Trophoblast cell (in vitro differentiated cells and primary cell): ENCODE results near the gene DNM1L.

Experiments used
- DNase-seq, 2 donors: peaks; one replicate each; pipeline ENCODE4 v3.0.0-alpha.2; 2016
- H2AFZ ChIP-seq: 2 replicates; pipeline ENCODE4 v1.6.1; 2013; ENCODE audit warnings: low read length, moderate library complexity, mild to moderate bottlenecking; ENCODE audit not compliant: insufficient read depth, poor library complexity
- H2AK5ac ChIP-seq: 2 replicates; pipeline ENCODE4 v1.6.1; 2013; ENCODE audit warnings: mild to moderate bottlenecking, low read length
- H2BK120ac ChIP-seq: 2 replicates; pipeline ENCODE4 v1.6.1; 2013; ENCODE audit warnings: low read length, mild to moderate bottlenecking, moderate library complexity; ENCODE audit not compliant: insufficient read depth, poor library complexity
- H2BK12ac ChIP-seq: 2 replicates; pipeline ENCODE4 v1.6.1; 2013; ENCODE audit warnings: mild to moderate bottlenecking, low read length, moderate library complexity
- H2BK5ac ChIP-seq: 2 replicates; pipeline ENCODE4 v1.6.1; 2013; ENCODE audit warnings: low read length, low read depth, moderate library complexity, mild to moderate bottlenecking; ENCODE audit not compliant: poor library complexity
- H3K14ac ChIP-seq: 2 replicates; pipeline ENCODE4 v1.6.1; 2013; ENCODE audit warnings: mild to moderate bottlenecking, low read length
- H3K18ac ChIP-seq: 2 replicates; pipeline ENCODE4 v1.6.1; 2013; ENCODE audit warnings: mild to moderate bottlenecking, low read length
- H3K23ac ChIP-seq: 2 replicates; pipeline ENCODE4 v1.6.1; 2013; ENCODE audit warnings: low read length
- H3K27ac ChIP-seq: 2 replicates; pipeline ENCODE4 v1.5.1; 2013; ENCODE audit warnings: low read depth, mild to moderate bottlenecking, inconsistent platforms, low read length, moderate library complexity
- H3K27me3 ChIP-seq: 2 replicates; pipeline ENCODE4 v1.6.1; 2013; ENCODE audit warnings: inconsistent platforms, mild to moderate bottlenecking, low read length, moderate library complexity; ENCODE audit not compliant: insufficient read depth
- H3K36me3 ChIP-seq, 2 experiments: 1 replicate in 1 of 2; 2 replicates in 1 of 2; pipeline ENCODE4 v1.6.1; 2013; ENCODE audit warnings: low read length in 2 of 2, mild to moderate bottlenecking in 2 of 2, moderate library complexity in 1 of 2; ENCODE audit not compliant: insufficient read depth in 2 of 2, control insufficient read depth in 1 of 2
- H3K4ac ChIP-seq: 2 replicates; pipeline ENCODE4 v1.6.1; 2013; ENCODE audit warnings: low read depth, mild to moderate bottlenecking, low read length, moderate library complexity
- H3K4me1 ChIP-seq, 2 experiments: 1 replicate in 1 of 2; 2 replicates in 1 of 2; pipeline ENCODE4 v1.6.1; 2013; ENCODE audit warnings: low read length in 2 of 2, mild to moderate bottlenecking in 2 of 2, moderate library complexity in 1 of 2; ENCODE audit not compliant: insufficient read depth in 2 of 2, control insufficient read depth in 1 of 2
- H3K4me2 ChIP-seq: 2 replicates; pipeline ENCODE4 v1.6.1; 2013; ENCODE audit warnings: inconsistent platforms, mild to moderate bottlenecking, low read length, moderate library complexity
- H3K4me3 ChIP-seq: 2 replicates; pipeline ENCODE4 v1.5.1; 2013; ENCODE audit warnings: mild to moderate bottlenecking, low read depth, low read length, inconsistent platforms
- H3K79me1 ChIP-seq: one replicate; pipeline ENCODE4 v1.6.1; 2013; ENCODE audit warnings: low read length
- H3K79me2 ChIP-seq: 2 replicates; pipeline ENCODE4 v1.6.1; 2013; ENCODE audit warnings: low read length, mild to moderate bottlenecking; ENCODE audit not compliant: control insufficient read depth, insufficient read depth, poor library complexity
- H3K9ac ChIP-seq: 2 replicates; pipeline ENCODE4 v1.6.1; 2013; ENCODE audit warnings: mild to moderate bottlenecking, low read length
- H3K9me3 ChIP-seq: 2 replicates; pipeline ENCODE4 v1.6.1; 2013; ENCODE audit warnings: low read depth, mild to moderate bottlenecking, control low read depth, inconsistent platforms, low read length; ENCODE audit not compliant: insufficient read depth
- H4K12ac ChIP-seq: 2 replicates; pipeline ENCODE4 v1.6.1; 2013; ENCODE audit warnings: low read depth, mild to moderate bottlenecking, low read length, moderate library complexity
- H4K8ac ChIP-seq: 2 replicates; pipeline ENCODE4 v1.6.1; 2013; ENCODE audit warnings: low read depth, mild to moderate bottlenecking, low read length, moderate library complexity
- H4K91ac ChIP-seq: one replicate; pipeline ENCODE4 v1.6.1; 2013; ENCODE audit warnings: low read depth, mild to moderate bottlenecking, low read length, moderate library complexity
- WGBS: extraction: QIAGEN DNeasy Blood & Tissue Kit; methylation state at CpG from one replicate; pipeline ENCODE4 v1.1.7; 2013; ENCODE audit warnings: missing lambda C conversion rate; ENCODE audit not compliant: insufficient read length, insufficient coverage; ENCODE audit errors: extremely low coverage; 5-methylcytosine and 5-hydroxymethylcytosine counted together

DNM1L gene

GRCh38 chr12:32661706-32662105, 17.4 kb upstream of the DNM1L start:
- Histone ChIP-seq H3K4me2 (no peak overlapping the region), H4K91ac (no peak overlapping the region), H3K4ac (no peak overlapping the region), H3K9ac (no peak overlapping the region), H3K36me3 (no peaks in the 10 kb centered on the region), H2BK12ac (no peak overlapping the region), H3K23ac (no peak overlapping the region), H3K79me2 (no peaks in the 10 kb centered on the region), H3K9me3 (no peaks in the 10 kb centered on the region), H3K27me3 (no peaks in the 10 kb centered on the region), H2BK5ac (no peak overlapping the region), H3K79me1 (no peaks in the 10 kb centered on the region), H3K14ac (no peak overlapping the region), H4K12ac (no peak overlapping the region), H3K27ac (no peak overlapping the region), H2AFZ (no peak overlapping the region), H3K18ac (no peak overlapping the region), H3K4me1 (peaks cover 4 to 7% of the 10 kb centered on the region in 2 experiments), H2BK120ac (no peak overlapping the region), H3K4me3 (no peak overlapping the region), H2AK5ac (no peak overlapping the region), H4K8ac (no peak overlapping the region)
- DNase-seq: peak; percentile 49 to 54
- WGBS: no CpG with 5 or more reads among the region's 7 CpGs

- Histone ChIP-seq H3K27me3 (no peaks in the 10 kb centered on the region), H4K12ac (no peak overlapping the region), H3K4me2 (no peak overlapping the region), H3K79me1 (no peaks in the 10 kb centered on the region), H3K36me3 (no peaks in the 10 kb centered on the region), H2BK5ac (no peak overlapping the region), H4K8ac (no peak overlapping the region), H3K27ac (no peak overlapping the region), H3K4me3 (no peak overlapping the region), H3K9ac (no peak overlapping the region), H3K9me3 (no peaks in the 10 kb centered on the region), H3K79me2 (no peaks in the 10 kb centered on the region), H4K91ac (no peak overlapping the region), H2AFZ (no peak overlapping the region), H3K4ac (no peak overlapping the region), H2AK5ac (no peak overlapping the region), H3K4me1 (peaks cover 4 to 7% of the 10 kb centered on the region in 2 experiments), H3K14ac (no peak overlapping the region), H2BK12ac (no peak overlapping the region), H3K18ac (no peak overlapping the region), H3K23ac (no peak overlapping the region), H2BK120ac (no peak overlapping the region)
- DNase-seq: peak in 1 of 2 donors; percentile 39
- WGBS: no CpG with 5 or more reads among the region's 2 CpGs
Observed at GRCh38 chr12:32662665-32663064, 16.4 kb upstream of the DNM1L start.

GRCh38 chr12:32666018-32666417, 13.1 kb upstream of the DNM1L start:
- H3K18ac ChIP-seq: no peak overlapping the region
- H3K4me3 ChIP-seq: no peak overlapping the region
- peak in 1 of 2 donors; percentile 25 for DNase-seq
- no peaks in the 10 kb centered on the region for H3K9me3 ChIP-seq
- no peak overlapping the region for H3K9ac ChIP-seq
- H3K27ac ChIP-seq: no peak overlapping the region
- no peak overlapping the region for H2AK5ac ChIP-seq
- no peak overlapping the region for H4K8ac ChIP-seq
- WGBS: no CpG with 5 or more reads among the region's 14 CpGs
- no peak overlapping the region for H4K91ac ChIP-seq
- no peak overlapping the region for H3K23ac ChIP-seq
- no peak overlapping the region for H3K4ac ChIP-seq
- H3K36me3 ChIP-seq: no peaks in the 10 kb centered on the region
- H3K79me1 ChIP-seq: no peaks in the 10 kb centered on the region
- H3K14ac ChIP-seq: no peak overlapping the region
- H2BK5ac ChIP-seq: no peak overlapping the region
- no peak overlapping the region for H2BK12ac ChIP-seq
- no peak overlapping the region for H4K12ac ChIP-seq
- H3K4me1 ChIP-seq: no peaks in the 10 kb centered on the region
- no peak overlapping the region for H2AFZ ChIP-seq
- H2BK120ac ChIP-seq: no peak overlapping the region
- H3K79me2 ChIP-seq: no peaks in the 10 kb centered on the region
- no peak overlapping the region for H3K4me2 ChIP-seq
- no peaks in the 10 kb centered on the region for H3K27me3 ChIP-seq

GRCh38 chr12:32669584-32669983, 9.5 kb upstream of the DNM1L start:
- H3K4ac ChIP-seq: no peak overlapping the region

More at GRCh38 chr12:32669584-32669983, 9.5 kb upstream of the DNM1L start:
- Histone ChIP-seq H2BK5ac (no peak overlapping the region), H3K36me3 (no peaks in the 10 kb centered on the region), H3K4me1 (no peaks in the 10 kb centered on the region), H2AK5ac (no peak overlapping the region), H3K14ac (no peak overlapping the region), H3K79me1 (no peaks in the 10 kb centered on the region), H3K9me3 (no peaks in the 10 kb centered on the region), H2BK12ac (no peak overlapping the region), H3K27ac (no peak overlapping the region), H3K18ac (no peak overlapping the region), H4K91ac (no peak overlapping the region), H4K12ac (no peak overlapping the region), H2AFZ (no peak overlapping the region), H3K23ac (no peak overlapping the region), H2BK120ac (no peak overlapping the region), H3K4me3 (no peak overlapping the region), H3K4me2 (no peak overlapping the region), H3K9ac (no peak overlapping the region), H3K27me3 (no peaks in the 10 kb centered on the region), H4K8ac (no peak overlapping the region), H3K79me2 (no peaks in the 10 kb centered on the region)
- no peak for DNase-seq
- no CpG with 5 or more reads among the region's 1 CpG for WGBS
